Kidney epithelial cell (primary cell): ENCODE measurements around the gene CD6. TPM values are rescaled to one million over a fixed set of nuclear protein-coding genes. Genes with fewer than 3 reads are reported as not detected.

ENCODE experiments used
- DNase-seq: peaks from one replicate; pipeline ENCODE4 v3.0.0-alpha.2; 2010; ENCODE audit warnings: low read depth
- H3K27me3 ChIP-seq: 2 replicates; pipeline ENCODE4 v1.6.0; 2011; ENCODE audit warnings: low read length; ENCODE audit not compliant: control insufficient read depth, insufficient read depth
- H3K36me3 ChIP-seq: 2 replicates; pipeline ENCODE4 v1.5.1; 2011; ENCODE audit warnings: low read length; ENCODE audit not compliant: control insufficient read depth, insufficient read depth
- H3K4me3 ChIP-seq: 2 replicates; pipeline ENCODE4 v1.5.1; 2011; ENCODE audit warnings: low read depth, mild to moderate bottlenecking, control low read depth, low read length
- total RNA-seq: library from RNA; depleted of rRNA; stranded (reverse); fragments of >200 nt; gene quantifications from 2 replicates; pipeline ENCODE4 v1.2.3, GENCODE V29; 2015
- TF ChIP-seq, protein P1 (sequence below): IDR thresholded peaks from 2 replicates; pipeline ENCODE4 v1.5.1; 2011; ENCODE audit warnings: mild to moderate bottlenecking, moderate library complexity, low read length, control low read depth, inconsistent platforms; ENCODE audit not compliant: insufficient read depth, poor library complexity, severe bottlenecking

CD6 gene
- total RNA-seq, 1 donor from 2014 or later: 0.29 TPM

DNA sequence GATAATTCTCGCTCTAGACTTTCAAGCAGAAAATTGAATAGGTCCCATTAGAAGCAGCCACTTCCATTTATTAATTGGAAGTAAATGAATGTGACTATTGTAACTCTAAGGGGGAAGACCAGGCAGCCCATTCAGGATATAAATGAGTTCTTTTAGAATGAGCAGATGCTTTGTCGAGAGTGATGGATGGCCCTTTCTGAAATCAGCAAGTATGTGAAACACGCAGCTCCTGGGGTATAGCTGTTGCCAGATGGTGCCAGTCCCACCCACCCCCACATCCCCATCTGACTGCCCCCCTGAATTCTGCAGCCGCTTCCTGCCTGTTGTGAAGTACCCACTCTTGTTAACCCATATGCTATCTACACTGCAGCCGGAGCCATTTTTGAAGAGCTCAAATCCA, 23.2 kb upstream of the CD6 start:
- TF ChIP-seq, protein P1, sequence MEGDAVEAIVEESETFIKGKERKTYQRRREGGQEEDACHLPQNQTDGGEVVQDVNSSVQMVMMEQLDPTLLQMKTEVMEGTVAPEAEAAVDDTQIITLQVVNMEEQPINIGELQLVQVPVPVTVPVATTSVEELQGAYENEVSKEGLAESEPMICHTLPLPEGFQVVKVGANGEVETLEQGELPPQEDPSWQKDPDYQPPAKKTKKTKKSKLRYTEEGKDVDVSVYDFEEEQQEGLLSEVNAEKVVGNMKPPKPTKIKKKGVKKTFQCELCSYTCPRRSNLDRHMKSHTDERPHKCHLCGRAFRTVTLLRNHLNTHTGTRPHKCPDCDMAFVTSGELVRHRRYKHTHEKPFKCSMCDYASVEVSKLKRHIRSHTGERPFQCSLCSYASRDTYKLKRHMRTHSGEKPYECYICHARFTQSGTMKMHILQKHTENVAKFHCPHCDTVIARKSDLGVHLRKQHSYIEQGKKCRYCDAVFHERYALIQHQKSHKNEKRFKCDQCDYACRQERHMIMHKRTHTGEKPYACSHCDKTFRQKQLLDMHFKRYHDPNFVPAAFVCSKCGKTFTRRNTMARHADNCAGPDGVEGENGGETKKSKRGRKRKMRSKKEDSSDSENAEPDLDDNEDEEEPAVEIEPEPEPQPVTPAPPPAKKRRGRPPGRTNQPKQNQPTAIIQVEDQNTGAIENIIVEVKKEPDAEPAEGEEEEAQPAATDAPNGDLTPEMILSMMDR: no peak
- Histone ChIP-seq H3K4me3 (no peak overlapping the region), H3K27me3 (peaks cover 24% of the 10 kb centered on the region), H3K36me3 (no peaks in the 10 kb centered on the region)
- DNase-seq: no peak

DNA sequence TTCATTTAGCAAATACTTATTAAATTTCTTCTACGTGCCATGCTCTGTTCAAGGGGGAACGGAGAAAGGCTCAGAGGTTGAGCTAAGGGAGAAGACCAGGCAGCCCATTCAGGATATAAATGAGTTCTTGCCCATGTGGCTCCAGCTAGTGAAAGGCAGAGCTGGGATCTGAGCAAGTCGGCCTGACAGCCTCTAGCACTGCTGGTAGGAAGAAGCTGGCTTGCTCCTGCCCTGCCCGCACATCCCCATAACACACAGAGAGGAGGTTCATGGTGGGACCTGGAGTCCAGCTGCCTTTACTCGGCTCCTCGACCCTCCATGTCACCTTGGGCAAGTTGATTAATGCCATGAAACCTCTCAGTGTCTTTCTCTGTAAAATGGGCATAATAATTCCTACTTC, 21.5 kb upstream of the CD6 start:
- TF ChIP-seq, protein P1: no peak
- DNase-seq: no peak
- Histone ChIP-seq H3K27me3 (peaks cover 24% of the 10 kb centered on the region), H3K36me3 (no peaks in the 10 kb centered on the region), H3K4me3 (no peak overlapping the region)

DNA sequence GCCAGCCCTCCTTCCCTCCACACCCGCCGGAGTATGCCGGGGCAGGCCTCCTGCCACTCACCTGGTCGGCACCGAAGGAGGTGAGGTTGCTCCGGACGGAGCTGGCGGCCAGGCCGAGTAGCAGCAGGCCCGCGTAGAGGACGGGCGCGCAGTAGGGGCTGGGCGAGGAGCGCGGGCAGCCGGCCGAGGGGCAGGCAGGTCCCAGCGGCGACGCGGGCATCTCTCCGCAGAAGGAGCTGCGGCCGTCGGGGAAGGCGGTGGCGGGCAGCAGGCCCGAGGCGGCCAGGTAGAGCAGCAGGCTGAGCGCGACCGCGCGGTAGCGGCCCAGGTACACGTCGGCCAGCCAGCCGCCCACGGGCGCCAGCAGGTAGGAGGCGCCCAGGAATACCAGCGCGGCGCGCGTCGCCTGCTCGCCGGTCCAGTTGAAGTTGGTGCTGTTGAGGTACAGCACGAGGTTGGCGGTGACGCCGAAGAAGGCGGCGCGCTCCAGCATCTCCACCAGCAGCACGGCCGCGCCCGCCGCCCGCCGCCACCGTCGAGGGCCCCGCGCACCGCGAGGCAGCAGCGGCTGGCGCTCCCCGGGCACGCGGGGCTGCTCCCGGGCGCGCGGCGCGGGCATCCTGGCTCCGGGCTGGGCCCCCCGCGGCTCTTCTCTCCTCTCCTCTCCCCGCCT, 20.4 kb upstream of the CD6 start:
- DNase-seq: no peak
- H3K27me3 ChIP-seq: peaks cover 24% of the 10 kb centered on the region
- no peaks in the 10 kb centered on the region for H3K36me3 ChIP-seq
- TF ChIP-seq, protein P1: no peak
- no peak overlapping the region for H3K4me3 ChIP-seq

DNA sequence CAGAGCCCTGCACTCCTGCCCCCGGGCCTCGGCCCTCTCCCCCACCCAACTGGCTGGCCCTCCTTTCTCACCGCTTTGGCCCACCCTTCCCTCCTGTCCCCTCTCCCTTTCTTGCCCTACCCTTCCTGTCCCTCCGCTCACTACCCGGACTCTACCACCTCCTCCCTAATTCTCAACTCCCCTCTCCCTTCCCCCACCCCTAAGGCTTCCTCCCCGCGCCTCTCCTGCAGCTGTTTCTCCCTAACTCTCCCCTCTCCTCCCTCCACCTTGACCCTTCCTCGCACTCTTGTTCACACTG, 19.9 kb upstream of the CD6 start:
- TF ChIP-seq, protein P1: no peak
- Histone ChIP-seq H3K36me3 (no peaks in the 10 kb centered on the region), H3K4me3 (no peak overlapping the region), H3K27me3 (peaks cover 24% of the 10 kb centered on the region)
- no peak for DNase-seq

DNA sequence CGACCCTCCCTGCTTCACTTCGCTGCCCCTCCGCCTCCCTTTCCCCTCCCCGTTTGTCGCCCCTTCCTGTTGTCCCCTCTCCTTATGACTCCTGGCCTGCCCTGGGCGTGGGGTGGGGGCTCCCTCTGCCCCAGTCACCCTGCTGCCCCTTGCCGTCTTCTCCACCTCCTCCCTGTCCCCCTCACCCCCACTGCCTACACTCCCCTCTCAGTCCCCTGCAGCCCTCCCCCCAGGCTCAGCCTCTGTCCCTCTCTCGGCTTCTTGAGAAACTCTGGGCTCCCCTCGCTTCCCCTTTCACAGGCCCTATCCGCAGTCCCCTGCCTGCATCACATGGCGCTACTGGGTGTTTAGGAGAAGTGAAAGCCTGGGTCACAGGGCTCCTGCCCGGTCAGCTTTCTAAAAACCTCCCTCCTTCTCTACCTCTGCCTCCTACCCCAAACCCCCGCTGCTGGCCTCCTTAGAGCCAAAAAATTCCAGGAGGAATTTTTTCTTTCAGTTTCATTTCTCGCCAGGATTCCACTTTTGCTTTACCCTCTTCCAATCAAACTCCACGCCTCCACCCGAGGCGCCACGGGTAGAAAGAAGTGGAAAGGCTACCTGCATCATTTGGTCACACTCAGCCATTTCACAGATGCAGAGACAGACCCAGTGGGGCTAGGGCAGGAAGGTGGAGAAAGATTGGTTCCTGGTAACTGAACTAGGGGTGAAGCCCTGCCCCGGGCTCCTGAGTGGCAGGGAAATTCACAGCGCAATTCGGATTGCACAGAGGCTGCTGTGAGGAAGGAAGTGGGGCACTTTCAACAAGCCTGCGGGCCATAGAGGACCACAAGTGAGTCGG, 19.4 kb upstream of the CD6 start, which contains the start of gene SLC15A3:
TSS of gene SLC15A3 (minus strand) at position 273 of the 838 bp plus-strand sequence. CDS start 625 bp downstream, outside the sequence.
- H3K4me3 ChIP-seq: peak within 1 kb of the TSS; percentile 8
- DNase-seq: no peak
- H3K36me3 ChIP-seq: no peaks in the 10 kb centered on the region
- peaks cover 24% of the 10 kb centered on the region for H3K27me3 ChIP-seq
- TF ChIP-seq, protein P1: no peak
